Endometrial microvascular endothelial cells (primary cell): ENCODE data around the gene HOMER3. TPM values are rescaled to one million over a fixed set of nuclear protein-coding genes. Genes with fewer than 3 reads are reported as not detected.

Experiments used
- in situ Hi-C: cut with HindIII; loops from 2 replicates; pipeline ENCODE4 v1.10.0; 2017; ENCODE audit warnings: low sequenced_read_pairs, low pct_unique_long_range_greater_than_20kb; ENCODE audit errors: inconsistent ontology term
- total RNA-seq: library from RNA; depleted of rRNA; stranded (reverse); fragments of >200 nt; gene quantifications from one replicate; pipeline ENCODE4 v1.2.3, GENCODE V29; 2015; ENCODE audit errors: inconsistent ontology term

The HOMER3 gene
- total RNA-seq, 1 donor from 2014 or later, result 80.6 TPM

GRCh38 chr19:18895038-18895823 is 45.8 kb downstream of the HOMER3 start:
- in situ Hi-C loops, result no loop called here

- in situ Hi-C loops, result no loop called here
Observed at GRCh38 chr19:18894254-18895037, 46.6 kb downstream of the HOMER3 start.

GRCh38 chr19:18893587-18894253 is 47.3 kb downstream of the HOMER3 start:
- in situ Hi-C loops, result no loop called here

GRCh38 chr19:18889949-18890745 is 50.9 kb downstream of the HOMER3 start:
- in situ Hi-C loops, result no loop called here

GRCh38 chr19:18886972-18887371 is 54.0 kb downstream of the HOMER3 start:
- in situ Hi-C loops, result no loop called here

- in situ Hi-C loops, result no loop called here
Observed at GRCh38 chr19:18883526-18884304, 57.3 kb downstream of the HOMER3 start.

GRCh38 chr19:18881491-18881890 is 59.5 kb downstream of the HOMER3 start:
- in situ Hi-C loops, result no loop called here

GRCh38 chr19:18879579-18880373 is 61.2 kb downstream of the HOMER3 start:
- in situ Hi-C loops, result no loop called here

Other genes starting within 250 kb of the HOMER3 start
- gene COMP, start 149.9 kb downstream of the HOMER3 start, total RNA-seq, result not detected
- gene UPF1, start 109.3 kb downstream of the HOMER3 start, total RNA-seq, result 51.3 TPM
- gene CERS1, start 45.1 kb downstream of the HOMER3 start, total RNA-seq, result not detected
- gene COPE, start 21.8 kb downstream of the HOMER3 start, total RNA-seq, result 281 TPM
- gene DDX49, start 21.5 kb downstream of the HOMER3 start, total RNA-seq, result 97.8 TPM
- gene SUGP2, start 92.3 kb upstream of the HOMER3 start, total RNA-seq, result 19.5 TPM
- gene ARMC6, start 92.4 kb upstream of the HOMER3 start, total RNA-seq, result 63.6 TPM
- 1.2 TPM for gene SLC25A42, start 122.8 kb upstream of the HOMER3 start, total RNA-seq
- gene TMEM161A, start 197.3 kb upstream of the HOMER3 start, total RNA-seq, result 25.1 TPM
- not detected for gene MEF2B, start 229.0 kb upstream of the HOMER3 start, total RNA-seq